ENCODE results near the gene TSPAN32.

DNA sequence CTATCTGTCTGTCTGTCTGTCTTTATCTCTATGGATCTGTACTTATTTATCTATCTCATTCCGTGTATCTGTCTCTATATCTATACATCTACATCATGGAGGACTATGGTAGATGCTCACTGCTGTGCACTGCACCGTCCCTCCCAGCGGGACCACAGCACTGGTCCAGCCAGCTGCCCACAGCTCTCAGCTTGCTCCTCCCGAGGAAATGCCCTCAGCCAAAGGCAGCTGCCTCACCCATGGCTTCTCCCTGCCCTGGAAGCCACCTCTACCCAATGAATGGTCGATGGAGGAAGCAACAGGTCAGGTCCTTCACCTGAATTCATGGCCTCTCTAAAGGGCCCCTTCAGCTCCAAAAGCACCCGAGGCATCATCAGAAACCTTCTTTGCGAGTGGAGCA is 60.6 kb downstream of the TSPAN32 start:
- TF ChIP-seq, protein P1, sequence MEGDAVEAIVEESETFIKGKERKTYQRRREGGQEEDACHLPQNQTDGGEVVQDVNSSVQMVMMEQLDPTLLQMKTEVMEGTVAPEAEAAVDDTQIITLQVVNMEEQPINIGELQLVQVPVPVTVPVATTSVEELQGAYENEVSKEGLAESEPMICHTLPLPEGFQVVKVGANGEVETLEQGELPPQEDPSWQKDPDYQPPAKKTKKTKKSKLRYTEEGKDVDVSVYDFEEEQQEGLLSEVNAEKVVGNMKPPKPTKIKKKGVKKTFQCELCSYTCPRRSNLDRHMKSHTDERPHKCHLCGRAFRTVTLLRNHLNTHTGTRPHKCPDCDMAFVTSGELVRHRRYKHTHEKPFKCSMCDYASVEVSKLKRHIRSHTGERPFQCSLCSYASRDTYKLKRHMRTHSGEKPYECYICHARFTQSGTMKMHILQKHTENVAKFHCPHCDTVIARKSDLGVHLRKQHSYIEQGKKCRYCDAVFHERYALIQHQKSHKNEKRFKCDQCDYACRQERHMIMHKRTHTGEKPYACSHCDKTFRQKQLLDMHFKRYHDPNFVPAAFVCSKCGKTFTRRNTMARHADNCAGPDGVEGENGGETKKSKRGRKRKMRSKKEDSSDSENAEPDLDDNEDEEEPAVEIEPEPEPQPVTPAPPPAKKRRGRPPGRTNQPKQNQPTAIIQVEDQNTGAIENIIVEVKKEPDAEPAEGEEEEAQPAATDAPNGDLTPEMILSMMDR (IDR thresholded peaks at IDR 0.05 in 8 of 11, conservative IDR thresholded peaks at IDR 0.05 in 3 of 11), result no peak
- no peak for TF ChIP-seq POLR2A (IDR thresholded peaks at IDR 0.05)
